ENCODE data around the gene DYSF. TPM values are rescaled to one million over a fixed set of nuclear protein-coding genes. Genes with fewer than 3 reads are reported as not detected.
A peak's percentile ranks its signal among the peaks of the same experiment; 100 is the strongest.

Gene DYSF
- total and polyA plus RNA-seq, 2 donors: 5.8 to 9.2 TPM

- no peaks in the 10 kb centered on the region for H3K36me3 ChIP-seq (ENCODE audit: control insufficient read depth in 2 of 2, insufficient read depth in 2 of 2, low read length in 1 of 2)
- 81% methylated on average over 14 of the region's 14 CpGs for WGBS
- no peak overlapping the region for H3K27ac ChIP-seq (ENCODE audit: low read depth in 1 of 2, low read length in 1 of 2)
- no peaks in the 10 kb centered on the region for H3K9me3 ChIP-seq (ENCODE audit: control insufficient read depth in 2 of 2, insufficient read depth in 1 of 2, low read length in 1 of 2)
- H3K4me1 ChIP-seq (ENCODE audit: control insufficient read depth in 2 of 2, insufficient read depth in 2 of 2, low read length in 2 of 2): no peaks in the 10 kb centered on the region
- H3K4me3 ChIP-seq (ENCODE audit: low read length in 2 of 2): no peak overlapping the region
- peaks cover 0 to 6% of the 10 kb centered on the region in 2 donors for H3K27me3 ChIP-seq (ENCODE audit: control insufficient read depth in 2 of 2, insufficient read depth in 1 of 2, low read length in 1 of 2)
- no peak for DNase-seq (ENCODE audit: low read depth in 6 of 9, low spot score in 9 of 9)
Observed at GRCh38 chr2:71694501-71695234, 241.3 kb downstream of the DYSF start.

- Histone ChIP-seq H3K4me1 (ENCODE audit: control insufficient read depth in 2 of 2, insufficient read depth in 2 of 2, low read length in 2 of 2) (no peaks in the 10 kb centered on the region), H3K36me3 (ENCODE audit: control insufficient read depth in 2 of 2, insufficient read depth in 2 of 2, low read length in 1 of 2) (no peaks in the 10 kb centered on the region), H3K4me3 (ENCODE audit: low read length in 2 of 2) (no peak overlapping the region), H3K27ac (ENCODE audit: low read depth in 1 of 2, low read length in 1 of 2) (no peak overlapping the region), H3K9me3 (ENCODE audit: control insufficient read depth in 2 of 2, insufficient read depth in 1 of 2, low read length in 1 of 2) (no peaks in the 10 kb centered on the region), H3K27me3 (ENCODE audit: control insufficient read depth in 2 of 2, insufficient read depth in 1 of 2, low read length in 1 of 2) (peaks cover 0 to 6% of the 10 kb centered on the region in 2 donors)
- DNase-seq (ENCODE audit: low read depth in 6 of 9, low spot score in 9 of 9): no peak
- 88% methylated on average over 13 of the region's 13 CpGs for WGBS
Observed at GRCh38 chr2:71695235-71696120, 242.1 kb downstream of the DYSF start.

GRCh38 chr2:71696381-71696780, 243.0 kb downstream of the DYSF start:
- no peaks in the 10 kb centered on the region for H3K9me3 ChIP-seq (ENCODE audit: control insufficient read depth in 2 of 2, insufficient read depth in 1 of 2, low read length in 1 of 2)
- DNase-seq (ENCODE audit: low read depth in 6 of 9, low spot score in 9 of 9): no peak
- 66% methylated on average over 8 of the region's 8 CpGs for WGBS
- no peak overlapping the region for H3K27ac ChIP-seq (ENCODE audit: low read depth in 1 of 2, low read length in 1 of 2)
- H3K4me3 ChIP-seq (ENCODE audit: low read length in 2 of 2): no peak overlapping the region
- no peaks in the 10 kb centered on the region for H3K36me3 ChIP-seq (ENCODE audit: control insufficient read depth in 2 of 2, insufficient read depth in 2 of 2, low read length in 1 of 2)
- peaks cover 0 to 2% of the 10 kb centered on the region in 2 donors for H3K4me1 ChIP-seq (ENCODE audit: control insufficient read depth in 2 of 2, insufficient read depth in 2 of 2, low read length in 2 of 2)
- H3K27me3 ChIP-seq (ENCODE audit: control insufficient read depth in 2 of 2, insufficient read depth in 1 of 2, low read length in 1 of 2): peaks cover 0 to 6% of the 10 kb centered on the region in 2 donors

GRCh38 chr2:71697106-71698004, 244.0 kb downstream of the DYSF start:
- DNase-seq (ENCODE audit: low read depth in 6 of 9, low spot score in 9 of 9): no peak

GRCh38 chr2:71699428-71699827, 246.1 kb downstream of the DYSF start:
- DNase-seq (ENCODE audit: low read depth in 6 of 9, low spot score in 9 of 9): no peak
- WGBS: 87% methylated on average over 6 of the region's 6 CpGs
- Histone ChIP-seq H3K36me3 (ENCODE audit: control insufficient read depth in 2 of 2, insufficient read depth in 2 of 2, low read length in 1 of 2) (no peaks in the 10 kb centered on the region), H3K27me3 (ENCODE audit: control insufficient read depth in 2 of 2, insufficient read depth in 1 of 2, low read length in 1 of 2) (no peaks in the 10 kb centered on the region), H3K4me1 (ENCODE audit: control insufficient read depth in 2 of 2, insufficient read depth in 2 of 2, low read length in 2 of 2) (peaks cover 0 to 2% of the 10 kb centered on the region in 2 donors), H3K27ac (ENCODE audit: low read depth in 1 of 2, low read length in 1 of 2) (no peak overlapping the region), H3K9me3 (ENCODE audit: control insufficient read depth in 2 of 2, insufficient read depth in 1 of 2, low read length in 1 of 2) (no peaks in the 10 kb centered on the region), H3K4me3 (ENCODE audit: low read length in 2 of 2) (no peak overlapping the region)

More at GRCh38 chr2:71697106-71698004, 244.0 kb downstream of the DYSF start:
- H3K9me3 ChIP-seq (ENCODE audit: control insufficient read depth in 2 of 2, insufficient read depth in 1 of 2, low read length in 1 of 2): no peaks in the 10 kb centered on the region
- no peak overlapping the region for H3K4me3 ChIP-seq (ENCODE audit: low read length in 2 of 2)
- H3K4me1 ChIP-seq (ENCODE audit: control insufficient read depth in 2 of 2, insufficient read depth in 2 of 2, low read length in 2 of 2): peaks cover 0 to 2% of the 10 kb centered on the region in 2 donors
- no peaks in the 10 kb centered on the region for H3K36me3 ChIP-seq (ENCODE audit: control insufficient read depth in 2 of 2, insufficient read depth in 2 of 2, low read length in 1 of 2)
- H3K27ac ChIP-seq (ENCODE audit: low read depth in 1 of 2, low read length in 1 of 2): no peak overlapping the region
- 91% methylated on average over 14 of the region's 14 CpGs for WGBS
- no peaks in the 10 kb centered on the region for H3K27me3 ChIP-seq (ENCODE audit: control insufficient read depth in 2 of 2, insufficient read depth in 1 of 2, low read length in 1 of 2)

- 87% methylated on average over 11 of the region's 11 CpGs for WGBS
- Histone ChIP-seq H3K9me3 (ENCODE audit: control insufficient read depth in 2 of 2, insufficient read depth in 1 of 2, low read length in 1 of 2) (no peaks in the 10 kb centered on the region), H3K27me3 (ENCODE audit: control insufficient read depth in 2 of 2, insufficient read depth in 1 of 2, low read length in 1 of 2) (no peaks in the 10 kb centered on the region), H3K36me3 (ENCODE audit: control insufficient read depth in 2 of 2, insufficient read depth in 2 of 2, low read length in 1 of 2) (no peaks in the 10 kb centered on the region), H3K27ac (ENCODE audit: low read depth in 1 of 2, low read length in 1 of 2) (peak overlapping the region in 1 of 2 donors; percentile 15), H3K4me1 (ENCODE audit: control insufficient read depth in 2 of 2, insufficient read depth in 2 of 2, low read length in 2 of 2) (peaks cover 0 to 2% of the 10 kb centered on the region in 2 donors), H3K4me3 (ENCODE audit: low read length in 2 of 2) (no peak overlapping the region)
- no peak for DNase-seq (ENCODE audit: low read depth in 6 of 9, low spot score in 9 of 9)
Observed at GRCh38 chr2:71700041-71700657, 246.8 kb downstream of the DYSF start.

- WGBS: 88% methylated on average over 21 of the region's 21 CpGs
- no peak for DNase-seq (ENCODE audit: low read depth in 6 of 9, low spot score in 9 of 9)
- Histone ChIP-seq H3K9me3 (ENCODE audit: control insufficient read depth in 2 of 2, insufficient read depth in 1 of 2, low read length in 1 of 2) (no peaks in the 10 kb centered on the region), H3K36me3 (ENCODE audit: control insufficient read depth in 2 of 2, insufficient read depth in 2 of 2, low read length in 1 of 2) (no peaks in the 10 kb centered on the region), H3K4me1 (ENCODE audit: control insufficient read depth in 2 of 2, insufficient read depth in 2 of 2, low read length in 2 of 2) (peaks cover 0 to 2% of the 10 kb centered on the region in 2 donors), H3K27ac (ENCODE audit: low read depth in 1 of 2, low read length in 1 of 2) (no peak overlapping the region), H3K4me3 (ENCODE audit: low read length in 2 of 2) (no peak overlapping the region), H3K27me3 (ENCODE audit: control insufficient read depth in 2 of 2, insufficient read depth in 1 of 2, low read length in 1 of 2) (no peaks in the 10 kb centered on the region)
Observed at GRCh38 chr2:71700658-71701397, 247.5 kb downstream of the DYSF start.
